ENCODE data around the gene CAP1. TPM values are rescaled to one million over a fixed set of nuclear protein-coding genes. Genes with fewer than 3 reads are reported as not detected.
A peak's percentile ranks its signal among the peaks of the same experiment; 100 is the strongest.

Gene CAP1
- total RNA-seq, 2 donors from 2014 or later: 423 to 738 TPM

GRCh38 chr1:40039757-40040510, 595 bp upstream of the CAP1 start:
- Mint-ChIP-seq H3K27me3 (no peaks in the 10 kb centered on the region), H3K4me1 (ENCODE audit: low read depth in 2 of 2) (peaks cover 49 to 50% of the 10 kb centered on the region in 2 donors)

GRCh38 chr1:40041466-40041838, 923 bp downstream of the CAP1 start:
- no peaks in the 10 kb centered on the region for H3K9me3 Mint-ChIP-seq
- DNase-seq (ENCODE audit: low spot score): no peak
- peaks cover 22% of the 10 kb centered on the region for H3K36me3 Mint-ChIP-seq
- H3K4me1 Mint-ChIP-seq (ENCODE audit: low read depth in 2 of 2): peaks cover 60 to 62% of the 10 kb centered on the region in 2 donors
- no peak for ATAC-seq
- no peaks in the 10 kb centered on the region for H3K27me3 Mint-ChIP-seq
- peak overlapping the region; percentile 94 to 99 for H3K27ac Mint-ChIP-seq
- H3K4me3 Mint-ChIP-seq: peak overlapping the region; percentile 92

More at GRCh38 chr1:40039757-40040510, 595 bp upstream of the CAP1 start:
- peaks cover 22% of the 10 kb centered on the region for H3K36me3 Mint-ChIP-seq
- peak overlapping the region; percentile 92 for H3K4me3 Mint-ChIP-seq
- ATAC-seq (peak; percentile 77 to 81), DNase-seq (ENCODE audit: low spot score) (peak; percentile 92)
- H3K9me3 Mint-ChIP-seq: no peaks in the 10 kb centered on the region
- peak overlapping the region; percentile 94 to 99 for H3K27ac Mint-ChIP-seq

GRCh38 chr1:40042341-40042740, 1.8 kb downstream of the CAP1 start:
- Mint-ChIP-seq H3K27me3 (no peaks in the 10 kb centered on the region), H3K27ac (peak overlapping the region; percentile 94 to 99), H3K36me3 (peaks cover 22% of the 10 kb centered on the region), H3K4me1 (ENCODE audit: low read depth in 2 of 2) (peaks cover 60 to 64% of the 10 kb centered on the region in 2 donors), H3K9me3 (no peaks in the 10 kb centered on the region), H3K4me3 (peak overlapping the region; percentile 92)
- no peak for DNase-seq (ENCODE audit: low spot score)
- no peak for ATAC-seq

- ATAC-seq: no peak
- H3K27ac Mint-ChIP-seq: peak overlapping the region; percentile 94 to 99
- H3K36me3 Mint-ChIP-seq: peaks cover 26% of the 10 kb centered on the region
- H3K4me1 Mint-ChIP-seq (ENCODE audit: low read depth in 2 of 2): peaks cover 64 to 67% of the 10 kb centered on the region in 2 donors
- no peaks in the 10 kb centered on the region for H3K27me3 Mint-ChIP-seq
- H3K4me3 Mint-ChIP-seq: peak overlapping the region; percentile 92
- no peaks in the 10 kb centered on the region for H3K9me3 Mint-ChIP-seq
- no peak for DNase-seq (ENCODE audit: low spot score)
Observed at GRCh38 chr1:40044110-40044509, 3.6 kb downstream of the CAP1 start.

- no peak for ATAC-seq
Observed at GRCh38 chr1:40045182-40045581, 4.7 kb downstream of the CAP1 start.

GRCh38 chr1:40045766-40046165, 5.2 kb downstream of the CAP1 start:
- Mint-ChIP-seq H3K36me3 (peaks cover 35% of the 10 kb centered on the region), H3K4me3 (peak overlapping the region; percentile 87), H3K4me1 (ENCODE audit: low read depth in 2 of 2) (peaks cover 67 to 75% of the 10 kb centered on the region in 2 donors), H3K27ac (peak overlapping the region; percentile 94 to 99), H3K9me3 (no peaks in the 10 kb centered on the region), H3K27me3 (no peaks in the 10 kb centered on the region)
- ATAC-seq (no peak), DNase-seq (ENCODE audit: low spot score) (no peak)

More at GRCh38 chr1:40045182-40045581, 4.7 kb downstream of the CAP1 start:
- H3K27me3 Mint-ChIP-seq: no peaks in the 10 kb centered on the region
- peaks cover 31% of the 10 kb centered on the region for H3K36me3 Mint-ChIP-seq
- H3K4me1 Mint-ChIP-seq (ENCODE audit: low read depth in 2 of 2): peaks cover 65 to 71% of the 10 kb centered on the region in 2 donors
- DNase-seq (ENCODE audit: low spot score): no peak
- H3K4me3 Mint-ChIP-seq: peak overlapping the region; percentile 87
- H3K9me3 Mint-ChIP-seq: no peaks in the 10 kb centered on the region
- H3K27ac Mint-ChIP-seq: peak overlapping the region; percentile 94 to 99

GRCh38 chr1:40047276-40047675, 6.7 kb downstream of the CAP1 start:
- no peak for DNase-seq (ENCODE audit: low spot score)
- Mint-ChIP-seq H3K36me3 (peaks cover 26% of the 10 kb centered on the region), H3K9me3 (no peaks in the 10 kb centered on the region), H3K27ac (peak overlapping the region; percentile 69 to 77), H3K4me1 (ENCODE audit: low read depth in 2 of 2) (peaks cover 69 to 70% of the 10 kb centered on the region in 2 donors), H3K4me3 (peak overlapping the region; percentile 65), H3K27me3 (no peaks in the 10 kb centered on the region)
- ATAC-seq: no peak

GRCh38 chr1:40047769-40048168, 7.2 kb downstream of the CAP1 start:
- ATAC-seq (no peak), DNase-seq (ENCODE audit: low spot score) (no peak)
- H3K4me1 Mint-ChIP-seq (ENCODE audit: low read depth in 2 of 2): peaks cover 65% of the 10 kb centered on the region in 2 donors
- peak overlapping the region; percentile 69 to 77 for H3K27ac Mint-ChIP-seq
- H3K27me3 Mint-ChIP-seq: no peaks in the 10 kb centered on the region
- peak overlapping the region; percentile 65 for H3K4me3 Mint-ChIP-seq
- H3K9me3 Mint-ChIP-seq: no peaks in the 10 kb centered on the region
- peaks cover 21% of the 10 kb centered on the region for H3K36me3 Mint-ChIP-seq

- no peak for DNase-seq (ENCODE audit: low spot score)
- Mint-ChIP-seq H3K27ac (peak overlapping the region; percentile 69 to 77), H3K9me3 (no peaks in the 10 kb centered on the region), H3K27me3 (no peaks in the 10 kb centered on the region), H3K4me3 (peak overlapping the region; percentile 50), H3K4me1 (ENCODE audit: low read depth in 2 of 2) (peaks cover 61 to 72% of the 10 kb centered on the region in 2 donors), H3K36me3 (peaks cover 18% of the 10 kb centered on the region)
- peak in 1 of 2 donors; percentile 51 for ATAC-seq
Observed at GRCh38 chr1:40049725-40050124, 9.2 kb downstream of the CAP1 start.

- Mint-ChIP-seq H3K4me3 (peak overlapping the region; percentile 74), H3K9me3 (no peaks in the 10 kb centered on the region), H3K4me1 (ENCODE audit: low read depth in 2 of 2) (peaks cover 58 to 68% of the 10 kb centered on the region in 2 donors), H3K36me3 (peaks cover 18% of the 10 kb centered on the region), H3K27ac (peak overlapping the region; percentile 61 to 77), H3K27me3 (no peaks in the 10 kb centered on the region)
- ATAC-seq (no peak), DNase-seq (ENCODE audit: low spot score) (no peak)
Observed at GRCh38 chr1:40050863-40051262, 10.3 kb downstream of the CAP1 start.

- Mint-ChIP-seq H3K4me3 (no peak overlapping the region), H3K27me3 (no peaks in the 10 kb centered on the region), H3K27ac (peak overlapping the region in 1 of 2 donors; percentile 92), H3K4me1 (ENCODE audit: low read depth in 2 of 2) (peaks cover 71 to 77% of the 10 kb centered on the region in 2 donors), H3K9me3 (no peaks in the 10 kb centered on the region), H3K36me3 (peaks cover 22% of the 10 kb centered on the region)
- DNase-seq (ENCODE audit: low spot score) (no peak), ATAC-seq (no peak)
Observed at GRCh38 chr1:40053138-40053887, 12.8 kb downstream of the CAP1 start.

GRCh38 chr1:40056519-40057309, 16.2 kb downstream of the CAP1 start:
- Mint-ChIP-seq H3K36me3 (peaks cover 20% of the 10 kb centered on the region), H3K4me3 (peak overlapping the region; percentile 88)

GRCh38 chr1:40057310-40058030, 16.9 kb downstream of the CAP1 start:
- DNase-seq (ENCODE audit: low spot score): no peak
- no peak for ATAC-seq
- Mint-ChIP-seq H3K9me3 (no peaks in the 10 kb centered on the region), H3K36me3 (peaks cover 25% of the 10 kb centered on the region), H3K27me3 (no peaks in the 10 kb centered on the region), H3K27ac (peak overlapping the region; percentile 92 to 95), H3K4me3 (peak overlapping the region; percentile 88), H3K4me1 (ENCODE audit: low read depth in 2 of 2) (peaks cover 72 to 89% of the 10 kb centered on the region in 2 donors)

More at GRCh38 chr1:40056519-40057309, 16.2 kb downstream of the CAP1 start:
- Mint-ChIP-seq H3K9me3 (no peaks in the 10 kb centered on the region), H3K4me1 (ENCODE audit: low read depth in 2 of 2) (peaks cover 74 to 84% of the 10 kb centered on the region in 2 donors), H3K27ac (peak overlapping the region; percentile 92 to 95), H3K27me3 (no peaks in the 10 kb centered on the region)
- DNase-seq (ENCODE audit: low spot score) (no peak), ATAC-seq (peak in 1 of 2 donors; percentile 36)
